PFSK-1 (cell line): Measurements from ENCODE around the gene C1RL.

Experiments
- POLR2AphosphoS5 ChIP-seq: IDR thresholded peaks from 2 replicates; pipeline ENCODE4 v1.6.1; 2012; ENCODE audit warnings: low read depth, mild to moderate bottlenecking, control low read depth, low read length, moderate library complexity
- TAF1 ChIP-seq: IDR thresholded peaks from 2 replicates; pipeline ENCODE4 v1.6.1; 2012; ENCODE audit warnings: low read length, control low read depth, borderline replicate concordance; ENCODE audit not compliant: insufficient read depth

DNA sequence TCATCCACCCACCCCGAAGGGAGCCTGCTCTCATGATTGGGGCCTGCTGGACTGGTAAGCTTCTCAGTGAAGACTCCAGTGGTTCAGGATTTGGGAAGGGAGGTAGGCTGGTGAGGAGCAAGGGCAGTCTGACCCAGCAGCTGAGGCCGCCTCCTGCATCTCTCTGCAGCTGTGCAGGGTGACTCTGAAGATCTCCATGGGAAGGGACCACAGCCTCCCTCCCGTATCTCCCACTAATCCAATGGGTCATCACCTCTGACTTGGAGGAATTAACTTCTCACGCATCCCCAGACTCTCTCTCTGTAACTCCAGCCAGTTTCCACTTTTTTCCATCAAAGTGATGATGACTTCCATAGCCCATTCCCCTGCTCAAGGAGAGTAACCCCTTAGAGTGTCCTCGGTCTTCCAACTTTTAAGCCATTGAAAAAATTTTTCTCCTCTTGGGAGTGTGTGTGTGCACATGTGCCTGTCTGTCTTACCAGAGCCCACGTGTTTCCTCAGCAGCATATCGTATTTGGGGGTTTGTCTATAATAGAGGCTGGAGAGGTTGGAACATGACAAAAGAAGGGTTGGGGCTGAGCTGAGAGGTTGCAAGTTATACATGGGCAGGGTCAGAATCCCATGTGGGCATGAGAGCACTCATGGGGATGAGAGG is 32.5 kb upstream of the C1RL start:
- TF ChIP-seq TAF1 (no peak), POLR2AphosphoS5 (no peak)
